ENCODE results near the gene IL12B. TPM values are rescaled to one million over a fixed set of nuclear protein-coding genes. Genes with fewer than 3 reads are reported as not detected.
A peak's percentile ranks its signal among the peaks of the same experiment; 100 is the strongest.

The IL12B gene
- polyA plus RNA-seq, 3 donors from 2014 or later: not detected

- peaks cover 0 to 1% (median 0%) of the 10 kb centered on the region in 6 donors for H3K9me3 Mint-ChIP-seq
- DNase-seq: peak; percentile 68 to 79 (median 69)
- peak overlapping the region in 4 of 5 donors; percentile 58 to 78 (median 70) for H3K4me3 Mint-ChIP-seq
- peaks cover 0 to 12% (median 0%) of the 10 kb centered on the region in 3 donors for H3K36me3 Mint-ChIP-seq
- peaks cover 57 to 64% of the 10 kb centered on the region in 2 donors for H3K4me1 Mint-ChIP-seq
- peak overlapping the region; percentile 52 to 87 (median 66) for H3K27ac Mint-ChIP-seq
- H3K27me3 Mint-ChIP-seq (ENCODE audit: low read depth in 3 of 3): peaks cover 2 to 8% (median 3%) of the 10 kb centered on the region in 3 donors
Observed at GRCh38 chr5:159341906-159342310, 11.6 kb upstream of the IL12B start.

- H3K9me3 Mint-ChIP-seq: peaks cover 0 to 1% (median 0%) of the 10 kb centered on the region in 6 donors
- H3K36me3 Mint-ChIP-seq: peaks cover 0 to 12% (median 0%) of the 10 kb centered on the region in 3 donors
Observed at GRCh38 chr5:159341145-159341544, 10.9 kb upstream of the IL12B start.

GRCh38 chr5:159340511-159340910 lies 10.2 kb upstream of the IL12B start:
- peaks cover 65 to 70% of the 10 kb centered on the region in 2 donors for H3K4me1 Mint-ChIP-seq
- H3K9me3 Mint-ChIP-seq: peaks cover 0 to 1% (median 0%) of the 10 kb centered on the region in 6 donors
- H3K4me3 Mint-ChIP-seq: peak overlapping the region; percentile 40 to 78 (median 63)

More at GRCh38 chr5:159341145-159341544, 10.9 kb upstream of the IL12B start:
- peak overlapping the region; percentile 25 to 80 (median 64) for H3K27ac Mint-ChIP-seq
- H3K27me3 Mint-ChIP-seq (ENCODE audit: low read depth in 3 of 3): peaks cover 2 to 8% (median 3%) of the 10 kb centered on the region in 3 donors
- peak overlapping the region; percentile 39 to 78 (median 63) for H3K4me3 Mint-ChIP-seq
- H3K4me1 Mint-ChIP-seq: peaks cover 65 to 70% of the 10 kb centered on the region in 2 donors
- no peak for DNase-seq

GRCh38 chr5:159339460-159339859 lies 9.2 kb upstream of the IL12B start:
- peak overlapping the region in 1 of 5 donors; percentile 32 for H3K4me3 Mint-ChIP-seq
- peaks cover 0 to 12% (median 0%) of the 10 kb centered on the region in 3 donors for H3K36me3 Mint-ChIP-seq
- no peak for DNase-seq
- peak overlapping the region in 1 of 6 donors; percentile 14 for H3K27ac Mint-ChIP-seq
- peaks cover 0 to 1% (median 0%) of the 10 kb centered on the region in 6 donors for H3K9me3 Mint-ChIP-seq
- peaks cover 2 to 7% (median 2%) of the 10 kb centered on the region in 3 donors for H3K27me3 Mint-ChIP-seq (ENCODE audit: low read depth in 3 of 3)
- peaks cover 65 to 70% of the 10 kb centered on the region in 2 donors for H3K4me1 Mint-ChIP-seq

More at GRCh38 chr5:159340511-159340910, 10.2 kb upstream of the IL12B start:
- Mint-ChIP-seq H3K36me3 (peaks cover 0 to 12% (median 0%) of the 10 kb centered on the region in 3 donors), H3K27me3 (ENCODE audit: low read depth in 3 of 3) (peaks cover 2 to 7% (median 3%) of the 10 kb centered on the region in 3 donors), H3K27ac (peak overlapping the region in 5 of 6 donors; percentile 52 to 80 (median 70))
- DNase-seq: peak; percentile 26 to 58 (median 47)

GRCh38 chr5:159338118-159338517 lies 7.8 kb upstream of the IL12B start:
- Mint-ChIP-seq H3K27ac (peak overlapping the region; percentile 27 to 69 (median 50)), H3K9me3 (no peaks in the 10 kb centered on the region), H3K27me3 (ENCODE audit: low read depth in 3 of 3) (peaks cover 0 to 5% (median 2%) of the 10 kb centered on the region in 3 donors), H3K36me3 (peaks cover 0 to 3% (median 0%) of the 10 kb centered on the region in 3 donors), H3K4me3 (peak overlapping the region; percentile 56 to 72 (median 66)), H3K4me1 (peaks cover 58 to 63% of the 10 kb centered on the region in 2 donors)
- DNase-seq: no peak

GRCh38 chr5:159337016-159337955 lies 7.0 kb upstream of the IL12B start:
- peak overlapping the region; percentile 38 to 77 (median 52) for H3K27ac Mint-ChIP-seq
- DNase-seq: peak in 1 of 3 donors; percentile 23
- peaks cover 55 to 67% of the 10 kb centered on the region in 2 donors for H3K4me1 Mint-ChIP-seq
- H3K9me3 Mint-ChIP-seq: no peaks in the 10 kb centered on the region
- H3K4me3 Mint-ChIP-seq: peak overlapping the region; percentile 56 to 72 (median 66)
- H3K27me3 Mint-ChIP-seq (ENCODE audit: low read depth in 3 of 3): peaks cover 0 to 5% (median 2%) of the 10 kb centered on the region in 3 donors
- H3K36me3 Mint-ChIP-seq: peaks cover 0 to 3% (median 0%) of the 10 kb centered on the region in 3 donors

- H3K36me3 Mint-ChIP-seq: no peaks in the 10 kb centered on the region
- H3K4me3 Mint-ChIP-seq: peak overlapping the region in 2 of 5 donors; percentile 37 to 38
- H3K4me1 Mint-ChIP-seq: peaks cover 53 to 67% of the 10 kb centered on the region in 2 donors
- no peaks in the 10 kb centered on the region for H3K9me3 Mint-ChIP-seq
- DNase-seq: no peak
- peak overlapping the region in 4 of 6 donors; percentile 15 to 52 (median 32) for H3K27ac Mint-ChIP-seq
- H3K27me3 Mint-ChIP-seq (ENCODE audit: low read depth in 3 of 3): peaks cover 0 to 2% (median 2%) of the 10 kb centered on the region in 3 donors
Observed at GRCh38 chr5:159336586-159336985, 6.3 kb upstream of the IL12B start.

- H3K4me3 Mint-ChIP-seq: no peak overlapping the region
- H3K27ac Mint-ChIP-seq: no peak overlapping the region
- peaks cover 40 to 48% of the 10 kb centered on the region in 2 donors for H3K4me1 Mint-ChIP-seq
- no peaks in the 10 kb centered on the region for H3K9me3 Mint-ChIP-seq
- peaks cover 0 to 7% (median 0%) of the 10 kb centered on the region in 3 donors for H3K27me3 Mint-ChIP-seq (ENCODE audit: low read depth in 3 of 3)
- DNase-seq: no peak
- no peaks in the 10 kb centered on the region for H3K36me3 Mint-ChIP-seq
Observed at GRCh38 chr5:159333545-159333925, 3.2 kb upstream of the IL12B start.

- H3K9me3 Mint-ChIP-seq: no peaks in the 10 kb centered on the region
- H3K27me3 Mint-ChIP-seq (ENCODE audit: low read depth in 3 of 3): peaks cover 0 to 11% (median 0%) of the 10 kb centered on the region in 3 donors
- H3K4me1 Mint-ChIP-seq: peaks cover 34 to 42% of the 10 kb centered on the region in 2 donors
- H3K4me3 Mint-ChIP-seq: peak overlapping the region in 2 of 5 donors; percentile 47 to 55
- no peaks in the 10 kb centered on the region for H3K36me3 Mint-ChIP-seq
- no peak overlapping the region for H3K27ac Mint-ChIP-seq
- no peak for DNase-seq
Observed at GRCh38 chr5:159332800-159333544, 2.7 kb upstream of the IL12B start.

GRCh38 chr5:159331093-159331973 lies 1.0 kb upstream of the IL12B start:
- Mint-ChIP-seq H3K27ac (peak overlapping the region in 1 of 6 donors; percentile 64), H3K4me1 (peaks cover 18 to 26% of the 10 kb centered on the region in 2 donors), H3K27me3 (ENCODE audit: low read depth in 3 of 3) (peaks cover 0 to 11% (median 1%) of the 10 kb centered on the region in 3 donors), H3K9me3 (peaks cover 0 to 1% (median 0%) of the 10 kb centered on the region in 6 donors), H3K36me3 (no peaks in the 10 kb centered on the region), H3K4me3 (peak overlapping the region; percentile 50 to 69 (median 55))
- DNase-seq: peak; percentile 59 to 68 (median 64)

- no peaks in the 10 kb centered on the region for H3K36me3 Mint-ChIP-seq
- DNase-seq: no peak
- H3K9me3 Mint-ChIP-seq: peaks cover 0 to 1% (median 0%) of the 10 kb centered on the region in 6 donors
- peaks cover 3 to 14% (median 5%) of the 10 kb centered on the region in 3 donors for H3K27me3 Mint-ChIP-seq (ENCODE audit: low read depth in 3 of 3)
- H3K4me3 Mint-ChIP-seq: no peak overlapping the region
- H3K27ac Mint-ChIP-seq: no peak overlapping the region
- no peaks in the 10 kb centered on the region for H3K4me1 Mint-ChIP-seq
Observed at GRCh38 chr5:159324986-159325385, 5.3 kb downstream of the IL12B start.

GRCh38 chr5:159324102-159324755 lies 6.1 kb downstream of the IL12B start:
- no peak overlapping the region for H3K27ac Mint-ChIP-seq
- peaks cover 3 to 8% (median 5%) of the 10 kb centered on the region in 3 donors for H3K27me3 Mint-ChIP-seq (ENCODE audit: low read depth in 3 of 3)
- H3K9me3 Mint-ChIP-seq: peaks cover 0 to 1% (median 0%) of the 10 kb centered on the region in 6 donors
- H3K4me3 Mint-ChIP-seq: no peak overlapping the region
- no peak for DNase-seq
- H3K36me3 Mint-ChIP-seq: no peaks in the 10 kb centered on the region
- no peaks in the 10 kb centered on the region for H3K4me1 Mint-ChIP-seq

All from immature natural killer cell (primary cell).